Lung (tissue), 12 donors: Measurements from ENCODE around the gene KIF18B. TPM values are rescaled to one million over a fixed set of nuclear protein-coding genes. Genes with fewer than 3 reads are reported as not detected.

Experiments used
- ATAC-seq: fragments of 200-7000 bp; cut with Tn5 transposase; one replicate; pipeline ENCODE4 v1.9.1; 2020; ENCODE audit warnings: moderate number of reproducible peaks; ENCODE audit not compliant: insufficient read depth, low FRiP score
- DNase-seq, 3 donors: peaks; one replicate each; pipeline ENCODE4 v3.0.0-alpha.2; 2013 to 2017
- H3K27ac ChIP-seq, 2 donors: one replicate each; pipeline ENCODE4 v1.5.1; 2013; ENCODE audit warnings: mild to moderate bottlenecking in 2 of 2, moderate library complexity in 2 of 2, control low read depth in 1 of 2, inconsistent platforms in 1 of 2, low read depth in 1 of 2, low read length in 1 of 2
- H3K27me3 ChIP-seq, 3 donors: one replicate each; pipeline ENCODE4 v1.5.1; 2013; ENCODE audit warnings: low read length in 2 of 3; ENCODE audit not compliant: control insufficient read depth in 3 of 3, insufficient read depth in 3 of 3
- H3K36me3 ChIP-seq, 4 donors: one replicate each; pipeline ENCODE4 v1.5.1; 2013; ENCODE audit warnings: low read length in 4 of 4, mild to moderate bottlenecking in 1 of 4, moderate library complexity in 1 of 4; ENCODE audit not compliant: control insufficient read depth in 4 of 4, insufficient read depth in 4 of 4
- H3K4me1 ChIP-seq, 5 donors: one replicate each; pipeline ENCODE4 v1.5.1; 2013; ENCODE audit warnings: low read length in 5 of 5, mild to moderate bottlenecking in 2 of 5, moderate library complexity in 1 of 5; ENCODE audit not compliant: control insufficient read depth in 5 of 5, insufficient read depth in 5 of 5
- H3K4me3 ChIP-seq: one replicate; pipeline ENCODE4 v1.5.1; 2013; ENCODE audit warnings: mild to moderate bottlenecking, control low read depth, moderate library complexity
- H3K9ac ChIP-seq, 2 donors: one replicate each; pipeline ENCODE4 v1.5.1; 2013; ENCODE audit warnings: low read length in 2 of 2, control low read depth in 1 of 2; ENCODE audit not compliant: insufficient read depth in 1 of 2
- H3K9me3 ChIP-seq, 4 donors: one replicate each; pipeline ENCODE4 v1.5.1; 2013; ENCODE audit warnings: low read length in 3 of 4, mild to moderate bottlenecking in 1 of 4, moderate library complexity in 1 of 4; ENCODE audit not compliant: control insufficient read depth in 4 of 4, insufficient read depth in 3 of 4
- WGBS, 2 donors: extraction: QIAGEN DNeasy Blood & Tissue Kit; methylation state at CpG; one replicate each; pipeline ENCODE4 v1.1.7; 2013; 5-methylcytosine and 5-hydroxymethylcytosine counted together
- polyA plus RNA-seq, 2 donors: library from polyadenylated mRNA; stranded (reverse); fragments of 200-250 nt; gene quantifications; one replicate each; pipeline ENCODE4 v1.2.1, GENCODE V29; 2013
- total RNA-seq, 2 donors: library from RNA; depleted of rRNA in 1 of 2; stranded (reverse); fragments of >200 nt in 1 of 2; gene quantifications; one replicate each; pipeline ENCODE4 v1.2.1, GENCODE V29; 2014 to 2021
- TF ChIP-seq, protein P1 (sequence below): IDR thresholded peaks from 2 replicates; pipeline ENCODE4 v1.5.1; 2012; ENCODE audit warnings: mild to moderate bottlenecking; ENCODE audit errors: control extremely low read depth, extremely low read depth
- donor health status: control.
- donor health status: control.
- donor health status: Bipolar disorder and iron deficiency.
- donor health status: healthy.
- donor health status: DM: yes; HTN: yes; CAD: no.

The KIF18B gene
- total and polyA plus RNA-seq, 4 donors, result 0.70 to 1.4 (median 0.83) TPM

DNA sequence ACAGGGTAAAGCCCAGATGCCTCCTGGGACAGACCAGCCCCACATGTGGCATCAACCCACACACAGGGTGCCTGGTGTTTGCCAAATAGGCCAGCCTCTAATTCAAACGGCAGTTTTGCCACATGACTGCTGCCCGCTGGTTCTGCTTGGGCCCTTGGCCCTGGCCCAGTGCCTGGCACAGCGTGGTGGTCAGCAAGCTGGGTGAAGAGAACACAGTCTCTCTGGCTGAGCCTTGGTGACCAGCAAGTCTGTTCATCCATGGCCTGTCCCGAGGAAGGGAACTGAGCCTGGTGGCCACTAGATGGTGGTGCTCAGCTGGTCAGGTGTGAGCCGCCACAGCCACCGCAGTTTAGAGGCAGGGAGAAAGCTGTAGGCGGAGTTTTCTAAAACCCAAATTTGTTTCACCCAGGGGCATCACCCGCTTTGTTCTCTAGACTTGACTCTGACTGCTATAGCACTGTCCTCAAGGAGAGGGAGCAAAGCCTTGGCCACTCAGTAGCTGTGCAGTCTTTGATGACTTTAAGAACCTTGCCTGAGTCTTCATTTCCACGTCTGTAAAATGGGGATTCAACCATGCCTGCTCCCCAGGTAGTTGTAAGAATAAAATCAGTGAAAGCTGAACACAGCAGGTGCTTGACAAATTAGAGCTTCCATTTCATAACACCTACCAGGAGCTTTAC is 27.5 kb downstream of the KIF18B start:
- Histone ChIP-seq H3K36me3 (no peaks in the 10 kb centered on the region), H3K27ac (no peak overlapping the region), H3K27me3 (peaks cover 0 to 14% (median 0%) of the 10 kb centered on the region in 3 donors), H3K9me3 (no peaks in the 10 kb centered on the region), H3K9ac (no peak overlapping the region), H3K4me3 (no peak overlapping the region), H3K4me1 (peaks cover 0 to 13% (median 0%) of the 10 kb centered on the region in 5 donors)
- TF ChIP-seq, protein P1, sequence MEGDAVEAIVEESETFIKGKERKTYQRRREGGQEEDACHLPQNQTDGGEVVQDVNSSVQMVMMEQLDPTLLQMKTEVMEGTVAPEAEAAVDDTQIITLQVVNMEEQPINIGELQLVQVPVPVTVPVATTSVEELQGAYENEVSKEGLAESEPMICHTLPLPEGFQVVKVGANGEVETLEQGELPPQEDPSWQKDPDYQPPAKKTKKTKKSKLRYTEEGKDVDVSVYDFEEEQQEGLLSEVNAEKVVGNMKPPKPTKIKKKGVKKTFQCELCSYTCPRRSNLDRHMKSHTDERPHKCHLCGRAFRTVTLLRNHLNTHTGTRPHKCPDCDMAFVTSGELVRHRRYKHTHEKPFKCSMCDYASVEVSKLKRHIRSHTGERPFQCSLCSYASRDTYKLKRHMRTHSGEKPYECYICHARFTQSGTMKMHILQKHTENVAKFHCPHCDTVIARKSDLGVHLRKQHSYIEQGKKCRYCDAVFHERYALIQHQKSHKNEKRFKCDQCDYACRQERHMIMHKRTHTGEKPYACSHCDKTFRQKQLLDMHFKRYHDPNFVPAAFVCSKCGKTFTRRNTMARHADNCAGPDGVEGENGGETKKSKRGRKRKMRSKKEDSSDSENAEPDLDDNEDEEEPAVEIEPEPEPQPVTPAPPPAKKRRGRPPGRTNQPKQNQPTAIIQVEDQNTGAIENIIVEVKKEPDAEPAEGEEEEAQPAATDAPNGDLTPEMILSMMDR, result peak; percentile 79
- ATAC-seq (peak; percentile 79), DNase-seq (peak; percentile 83 to 88 (median 85))
- WGBS, 2 donors, result 16 to 22% methylated on average over 9 of the region's 9 CpGs

DNA sequence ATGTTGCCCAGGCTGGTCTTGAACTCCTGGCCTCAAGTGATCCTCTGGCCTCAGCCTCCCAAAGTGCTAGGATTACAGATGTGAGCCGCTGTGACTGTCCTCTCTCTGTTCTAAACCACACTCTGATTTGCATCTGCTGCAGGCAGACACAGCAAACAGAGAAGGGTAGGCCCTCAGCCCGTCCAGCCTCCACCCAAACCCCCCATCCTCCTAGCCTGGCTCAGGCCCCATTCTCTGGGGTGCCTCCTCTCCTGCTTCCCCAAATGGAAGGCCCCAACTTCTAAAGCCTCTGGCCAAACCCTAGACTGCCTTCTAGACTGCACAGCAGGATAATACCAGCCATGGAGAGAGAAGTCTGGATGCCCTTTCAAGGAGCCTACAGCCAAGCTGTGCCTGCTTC is 28.2 kb downstream of the KIF18B start:
- WGBS, 2 donors, result 74 to 78% methylated on average over 2 of the region's 2 CpGs
- H3K27me3 ChIP-seq, result peaks cover 0 to 15% (median 0%) of the 10 kb centered on the region in 3 donors
- H3K36me3 ChIP-seq, result no peaks in the 10 kb centered on the region
- no peak overlapping the region for H3K9ac ChIP-seq
- DNase-seq (no peak), ATAC-seq (no peak)
- no peaks in the 10 kb centered on the region for H3K9me3 ChIP-seq
- H3K4me1 ChIP-seq, result peaks cover 0 to 13% (median 0%) of the 10 kb centered on the region in 5 donors
- H3K4me3 ChIP-seq, result no peak overlapping the region
- TF ChIP-seq, protein P1, result no peak
- no peak overlapping the region for H3K27ac ChIP-seq

DNA sequence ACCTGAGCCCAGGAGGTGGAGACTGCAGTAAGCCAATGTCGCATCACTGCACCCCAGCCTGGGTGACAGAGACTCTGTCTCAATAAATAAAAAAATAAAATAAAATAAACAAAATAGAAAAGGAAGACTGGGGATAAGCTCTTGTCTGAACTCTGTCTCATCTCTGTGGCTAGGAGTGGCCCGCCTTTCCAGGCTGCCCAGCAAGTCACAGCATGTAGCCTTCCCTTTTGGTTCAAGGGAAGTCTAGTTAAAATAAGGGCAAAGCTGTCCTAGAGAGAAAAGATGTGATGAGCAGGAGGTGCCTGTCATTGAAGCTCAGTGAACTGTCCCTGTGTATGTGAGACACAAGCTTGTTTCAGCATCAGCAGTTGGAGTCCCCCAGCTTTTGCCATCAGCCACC is 29.6 kb downstream of the KIF18B start:
- TF ChIP-seq, protein P1, result no peak
- Histone ChIP-seq H3K27me3 (peaks cover 0 to 23% (median 7%) of the 10 kb centered on the region in 3 donors), H3K9me3 (no peaks in the 10 kb centered on the region), H3K4me3 (no peak overlapping the region), H3K9ac (no peak overlapping the region), H3K27ac (no peak overlapping the region), H3K36me3 (no peaks in the 10 kb centered on the region), H3K4me1 (peaks cover 0 to 10% (median 0%) of the 10 kb centered on the region in 5 donors)
- WGBS, 2 donors, result 96 to 98% methylated on average over 2 of the region's 2 CpGs
- no peak for DNase-seq
- no peak for ATAC-seq
